Bone marrow (tissue), 2 donors: ENCODE results near the gene SLC20A1.
"Not testable (repeated sequence)": the region's sequence is repeated elsewhere in the genome, so short reads cannot be mapped to it uniquely, and the experiment has no call there.

Source experiments
- DNase-seq, 2 donors: peaks; one replicate each; lab custom pipeline; 2025; lab: John Stamatoyannopoulos, UW

Gene SLC20A1

DNA sequence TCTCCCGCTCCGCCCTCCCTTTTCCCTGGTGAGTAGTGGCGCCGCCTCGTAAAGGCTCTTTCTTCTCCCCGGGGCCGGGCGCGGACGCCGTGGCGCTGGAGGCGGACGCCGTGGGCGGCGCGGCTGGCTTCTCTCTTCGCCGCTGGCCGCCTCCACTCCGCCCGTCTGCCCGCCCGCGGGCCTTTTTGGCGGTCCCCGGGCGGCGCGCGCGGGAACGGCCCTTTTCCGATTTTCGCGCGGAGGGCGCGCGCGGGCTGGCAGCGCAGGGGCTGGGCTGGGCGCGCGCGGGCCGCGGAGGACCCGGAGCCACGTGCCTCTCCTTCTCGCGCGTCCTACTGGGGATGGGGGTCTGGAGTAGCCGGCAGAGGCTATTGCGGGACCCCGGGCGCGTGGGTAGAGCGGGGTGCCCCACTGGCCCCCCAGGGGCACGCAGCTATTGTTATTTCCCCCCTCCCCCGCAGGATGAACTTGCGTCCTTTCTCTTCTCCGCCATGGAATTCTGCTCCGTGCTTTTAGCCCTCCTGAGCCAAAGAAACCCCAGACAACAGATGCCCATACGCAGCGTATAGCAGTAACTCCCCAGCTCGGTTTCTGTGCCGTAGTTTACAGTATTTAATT lies 472 bp downstream of the SLC20A1 start:
- DNase-seq, result no peak

- DNase-seq, result no peak
Observed at GRCh38 chr2:112646791-112647689, 1.3 kb downstream of the SLC20A1 start.

GRCh38 chr2:112648081-112648480 lies 2.3 kb downstream of the SLC20A1 start:
- no peak for DNase-seq

DNA sequence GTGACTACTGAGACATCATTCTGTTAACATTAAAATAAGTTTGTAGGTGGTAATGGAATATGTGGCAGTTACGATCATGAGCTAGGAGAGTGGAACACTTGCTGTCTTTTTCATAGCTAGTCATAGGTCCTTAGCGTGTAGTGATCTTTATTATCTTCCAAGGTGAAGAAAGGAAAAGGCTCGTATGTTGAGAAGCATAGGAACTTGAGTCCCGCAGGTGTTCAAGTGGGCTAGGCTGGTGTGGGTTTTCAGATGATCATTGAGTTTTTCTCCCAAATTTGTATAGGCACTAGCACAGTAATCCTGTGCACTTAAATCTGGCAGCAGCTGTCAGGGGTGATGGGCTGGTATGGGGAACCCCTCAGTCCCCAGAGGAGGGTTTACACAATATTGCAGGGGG lies 10.9 kb downstream of the SLC20A1 start:
- DNase-seq, result no peak

DNA sequence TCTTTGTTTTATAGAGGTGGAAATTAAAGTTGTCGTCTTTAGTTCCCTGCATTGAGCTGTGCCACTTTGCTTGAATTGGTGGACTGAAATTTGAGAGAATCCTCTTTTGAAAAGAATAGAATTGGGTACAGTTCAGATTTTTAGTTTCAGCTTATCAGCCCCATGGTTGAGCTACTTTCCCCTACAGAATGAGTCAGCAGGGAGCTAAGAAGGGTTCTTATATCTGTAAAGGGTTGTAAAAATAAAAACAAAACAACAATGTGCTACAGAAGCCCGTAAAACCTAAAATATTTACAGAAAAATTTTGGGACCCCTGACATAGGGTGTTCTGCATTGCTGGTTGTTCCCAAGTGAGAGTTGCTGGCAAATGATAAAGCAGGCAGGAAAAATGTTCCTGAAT lies 12.6 kb downstream of the SLC20A1 start:
- DNase-seq, result no peak

GRCh38 chr2:112658839-112659667 lies 13.3 kb downstream of the SLC20A1 start:
- DNase-seq, result no peak

GRCh38 chr2:112660138-112660537 lies 14.4 kb downstream of the SLC20A1 start:
- DNase-seq, result no peak

DNA sequence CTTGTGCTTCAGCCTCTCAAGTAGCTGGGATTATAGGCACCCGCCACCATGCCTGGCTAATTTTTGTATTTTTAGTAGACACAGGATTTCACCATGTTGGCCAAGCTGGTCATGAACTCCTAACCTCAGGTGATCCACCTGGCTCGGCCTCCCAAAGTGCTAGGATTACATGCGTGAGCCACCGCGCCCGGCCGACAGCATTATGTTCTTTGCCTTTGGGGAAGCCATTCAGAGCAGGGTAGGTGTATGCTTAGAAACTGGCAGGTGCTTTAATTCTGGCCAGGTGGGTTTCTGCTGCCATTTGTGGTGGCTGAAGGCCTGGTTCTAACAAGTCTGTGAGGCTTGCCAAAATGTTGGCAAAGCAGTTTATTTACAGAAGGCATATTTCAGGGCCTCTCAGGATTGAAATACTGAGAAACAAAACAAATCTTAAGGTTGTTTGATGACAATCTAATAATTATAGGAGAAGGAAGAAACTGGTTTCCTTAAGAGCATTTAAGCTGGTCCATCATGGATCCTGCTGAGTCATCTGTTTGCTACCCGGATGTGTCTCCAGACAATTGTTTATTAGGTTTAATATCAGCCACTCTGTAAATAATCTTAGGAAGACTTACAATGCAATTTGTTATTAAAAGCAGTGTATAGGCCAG lies 16.0 kb downstream of the SLC20A1 start:
- DNase-seq, result no peak

GRCh38 chr2:112662704-112663103 lies 17.0 kb downstream of the SLC20A1 start:
- DNase-seq, result no peak

DNA sequence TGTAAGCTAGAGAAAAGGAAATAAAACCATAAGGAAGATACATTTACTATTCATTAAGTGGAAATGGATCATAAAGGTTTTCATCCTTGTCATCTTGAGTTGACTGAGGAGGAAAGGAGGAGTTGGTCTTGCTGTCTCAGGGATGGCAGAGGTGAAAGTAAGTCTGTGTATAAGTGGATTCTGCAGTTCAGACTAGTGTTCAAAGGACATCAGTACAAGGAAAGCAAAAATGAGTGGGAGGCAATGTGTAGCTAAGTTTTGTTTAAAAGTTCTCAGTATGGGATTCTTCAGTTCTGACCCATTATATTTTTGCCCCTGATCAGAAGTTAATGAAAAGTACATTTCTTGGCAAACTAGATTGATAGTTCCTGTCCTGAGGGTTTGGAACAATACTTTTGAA lies 18.9 kb downstream of the SLC20A1 start:
- no peak for DNase-seq

GRCh38 chr2:112665113-112665780 lies 19.5 kb downstream of the SLC20A1 start:
- no peak for DNase-seq

- no peak for DNase-seq
Observed at GRCh38 chr2:112666761-112667122, 21.0 kb downstream of the SLC20A1 start.

GRCh38 chr2:112667540-112667939 lies 21.8 kb downstream of the SLC20A1 start:
- DNase-seq, result not testable (repeated sequence)

- no peak for DNase-seq
Observed at GRCh38 chr2:112669667-112670066, 23.9 kb downstream of the SLC20A1 start.

GRCh38 chr2:112670252-112671022 lies 24.7 kb downstream of the SLC20A1 start:
- DNase-seq, result no peak

- DNase-seq, result no peak
Observed at GRCh38 chr2:112671801-112672200, 26.1 kb downstream of the SLC20A1 start.

DNA sequence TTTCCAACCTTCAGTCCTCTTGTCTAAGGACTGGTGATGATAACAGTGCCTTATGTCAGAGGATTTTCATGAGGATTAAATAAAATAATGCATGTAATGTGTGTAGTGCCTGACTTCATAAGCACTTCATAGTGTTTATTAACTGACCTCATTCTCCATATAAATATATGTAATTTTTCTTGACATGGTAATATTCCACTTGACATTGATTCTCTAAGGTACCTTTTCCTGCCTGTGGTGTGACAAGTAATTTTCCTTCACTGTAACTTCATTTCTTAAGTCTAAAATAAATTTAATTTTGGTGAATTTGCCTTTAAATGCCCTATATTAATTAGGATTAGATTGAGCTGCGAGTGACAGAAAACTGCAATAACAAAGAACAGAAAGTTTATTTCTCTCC lies 27.3 kb downstream of the SLC20A1 start:
- DNase-seq, result no peak

DNA sequence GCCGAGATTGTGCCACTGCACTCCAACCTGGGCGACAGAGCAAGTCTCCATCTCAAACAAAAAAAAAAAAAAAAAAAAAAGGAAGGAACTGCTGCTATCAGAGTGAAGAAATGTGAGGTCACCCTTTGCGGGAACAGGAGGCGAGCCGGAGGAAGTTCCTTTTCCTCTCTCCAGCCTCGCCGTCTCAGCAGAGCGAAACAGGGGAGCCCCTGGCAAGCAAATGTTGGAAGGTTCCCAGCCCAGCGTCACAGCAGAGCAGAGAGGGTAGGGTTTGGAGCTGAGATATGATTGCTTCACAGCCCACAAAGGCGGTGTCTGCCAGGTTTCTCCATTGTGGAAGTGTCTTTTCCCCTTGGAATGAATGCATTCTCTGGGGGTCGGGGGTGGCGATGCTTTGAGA lies 28.5 kb downstream of the SLC20A1 start:
- peak; percentile 53 to 76 for DNase-seq

DNA sequence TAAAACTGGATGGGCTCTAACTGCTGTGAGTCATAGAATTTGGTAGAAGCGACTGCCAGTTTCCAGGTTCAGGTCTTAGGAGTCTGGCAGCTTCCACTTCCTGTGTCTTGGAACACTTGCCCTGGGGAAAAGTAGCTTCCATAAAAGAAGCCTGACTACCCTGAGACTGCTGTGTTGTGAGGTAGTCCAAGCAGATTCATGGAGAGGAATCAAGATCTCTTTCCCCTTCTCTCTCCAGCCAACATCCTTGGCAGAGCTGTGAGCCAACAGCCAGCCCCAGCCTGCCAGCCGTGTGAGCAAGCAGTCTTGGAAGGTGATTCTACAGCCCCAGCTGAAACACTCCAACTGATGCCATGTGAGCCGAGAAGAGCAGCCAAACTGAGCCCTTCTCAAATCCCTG lies 33.7 kb downstream of the SLC20A1 start:
- no peak for DNase-seq

- DNase-seq, result no peak
Observed at GRCh38 chr2:112680666-112681101, 34.9 kb downstream of the SLC20A1 start.

DNA sequence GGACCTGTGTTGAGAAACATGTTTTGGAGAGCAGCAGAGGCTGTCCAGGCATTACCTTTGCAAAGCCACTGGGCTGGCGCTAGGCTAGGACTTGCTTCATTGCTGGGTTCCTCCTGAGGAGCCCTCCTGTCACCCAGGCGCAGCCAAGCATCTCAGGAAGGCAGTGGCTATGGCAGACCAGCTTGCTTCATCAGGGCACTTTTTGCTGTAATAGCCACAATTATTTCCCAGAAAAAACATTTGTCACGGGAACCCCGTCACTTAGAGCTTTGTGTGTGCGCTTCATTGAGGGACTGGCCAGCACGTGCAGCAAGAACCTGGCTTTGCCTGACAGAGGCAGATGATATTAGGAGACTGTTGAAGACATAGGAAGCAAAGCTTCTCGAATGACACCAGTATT lies 36.4 kb downstream of the SLC20A1 start:
- no peak for DNase-seq
